Stomach (tissue), 4 donors: ENCODE results near the gene IGSF8.

Source experiments
- CTCF ChIP-seq, 7 experiments: fragments of 450-650 bp in 4 of 7; fragments of 200-600 bp in 3 of 7; sonication (generic) in 3 of 7; IDR thresholded peaks; one replicate each; pipeline ENCODE4 v1.5.1; 2016 to 2019; ENCODE audit warnings: antibody characterized with exemption in 7 of 7, control low read depth in 2 of 7, mild to moderate bottlenecking in 1 of 7
- POLR2A ChIP-seq, 4 donors: fragments of 450-650 bp; IDR thresholded peaks; one replicate each; pipeline ENCODE4 v1.6.1; 2016; ENCODE audit warnings: antibody characterized with exemption in 4 of 4, control low read depth in 2 of 4, mild to moderate bottlenecking in 1 of 4, moderate library complexity in 1 of 4
- POLR2AphosphoS5 ChIP-seq, 3 donors: sonication (generic); formaldehyde crosslinking; IDR thresholded peaks; one replicate each; pipeline ENCODE4 v1.6.1; 2016; ENCODE audit warnings: antibody characterized with exemption in 3 of 3

GRCh38 chr1:160134791-160135572 is 36.6 kb upstream of the IGSF8 start:
- TF ChIP-seq CTCF (IDR thresholded peaks at IDR 0.05) (no peak), POLR2A (IDR thresholded peaks at IDR 0.05) (no peak), POLR2AphosphoS5 (IDR thresholded peaks at IDR 0.05) (no peak)
